HepG2 (cell line): ENCODE measurements around the gene PPM1G. TPM values are rescaled to one million over a fixed set of nuclear protein-coding genes. Genes with fewer than 3 reads are reported as not detected.
A peak's percentile ranks its signal among the peaks of the same experiment; 100 is the strongest.

Source experiments
- ARID2 ChIP-seq: sonication (generic); formaldehyde crosslinking; IDR thresholded peaks from 2 replicates; pipeline ENCODE4 v1.8.1; 2022; ENCODE audit warnings: mild to moderate bottlenecking, missing genetic modification reagents, borderline replicate concordance
- CREB1 ChIP-seq, 2 experiments: fragments of 450-650 bp in 1 of 2; IDR thresholded peaks; 2 replicates each; pipeline ENCODE4 v1.6.1; 2016 to 2017; ENCODE audit warnings: control low read depth in 1 of 2, mild to moderate bottlenecking in 1 of 2, missing compliant biosample characterization in 1 of 2, missing genetic modification characterization in 1 of 2
- DPF2 ChIP-seq: sonication (generic); formaldehyde crosslinking; IDR thresholded peaks from 2 replicates; pipeline ENCODE4 v1.4.0; 2020; ENCODE audit warnings: mild to moderate bottlenecking, low read depth, missing genetic modification reagents, borderline replicate concordance
- HNF4A ChIP-seq: sonication (generic); formaldehyde crosslinking; IDR thresholded peaks from 2 replicates; pipeline ENCODE4 v1.4.0; 2020; ENCODE audit warnings: missing genetic modification reagents
- KDM5B ChIP-seq: sonication (generic); formaldehyde crosslinking; IDR thresholded peaks from 2 replicates; pipeline ENCODE4 v1.4.0; 2020; ENCODE audit warnings: missing genetic modification reagents, mild to moderate bottlenecking, borderline replicate concordance
- NFIC ChIP-seq: IDR thresholded peaks from 2 replicates; pipeline ENCODE4 v1.6.1; 2012; ENCODE audit warnings: mild to moderate bottlenecking, low read length, inconsistent platforms
- NR1H2 ChIP-seq: sonication (generic); formaldehyde crosslinking; IDR thresholded peaks from 2 replicates; pipeline ENCODE4 v1.8.1; 2022; ENCODE audit warnings: low read depth, missing genetic modification reagents, borderline replicate concordance
- PCBP1 ChIP-seq: fragments of 200-400 bp; formaldehyde crosslinking; IDR thresholded peaks from 2 replicates; pipeline ENCODE4 v1.6.1; 2017; ENCODE audit warnings: mild to moderate bottlenecking, low read depth, low read length, borderline replicate concordance
- PITX1 ChIP-seq: sonication (generic); formaldehyde crosslinking; IDR thresholded peaks from 2 replicates; pipeline ENCODE4 v1.5.1; 2020; ENCODE audit warnings: mild to moderate bottlenecking, missing genetic modification reagents
- PTBP1 ChIP-seq: fragments of 200-400 bp; formaldehyde crosslinking; IDR thresholded peaks from 2 replicates; pipeline ENCODE4 v1.6.1; 2018; ENCODE audit warnings: low read length, low read depth; ENCODE audit not compliant: poor library complexity, severe bottlenecking
- SCMH1 ChIP-seq: sonication (generic); formaldehyde crosslinking; IDR thresholded peaks from 2 replicates; pipeline ENCODE4 v1.9.0; 2021; ENCODE audit warnings: missing genetic modification reagents, mild to moderate bottlenecking, borderline replicate concordance
- TEAD3 ChIP-seq: optimal IDR thresholded peaks from 2 replicates; pipeline ENCODE3; 2016; ENCODE audit warnings: borderline replicate concordance
- ZNF318 ChIP-seq: sonication (generic); formaldehyde crosslinking; IDR thresholded peaks from 2 replicates; pipeline ENCODE4 v1.4.0; 2020; ENCODE audit warnings: mild to moderate bottlenecking, missing genetic modification reagents
- polyA plus RNA-seq, 8 experiments: library from polyadenylated mRNA; depleted of rRNA in 3 of 8; stranded (reverse) in 7 of 8; unstranded in 1 of 8; fragments of >200 nt; fragmentation: Illumina TruSeq in 4 of 8; extraction: Trizol in 4 of 8; gene quantifications; 2 replicates each; pipeline versions ENCODE4 v1.2.1 to v1.2.3, GENCODE V29; 2011 to 2016; ENCODE audit warnings: low read depth in 4 of 8, missing spikeins in 1 of 8, mixed read lengths in 1 of 8; ENCODE audit not compliant: insufficient read depth in 1 of 8
- total RNA-seq, 5 experiments: library from RNA; depleted of rRNA; stranded (reverse); fragments of >200 nt; fragmentation: Illumina TruSeq; extraction: Trizol; gene quantifications; 2 replicates each; pipeline ENCODE4 v1.2.3, GENCODE V29; 2016; ENCODE audit warnings: low read depth in 1 of 5
- TF ChIP-seq, protein P1 (sequence below): fragments of 450-650 bp; IDR thresholded peaks from 2 replicates; pipeline ENCODE4 v1.6.1; 2017; ENCODE audit warnings: mild to moderate bottlenecking
- TF ChIP-seq, protein P2 (sequence below): sonication (generic); formaldehyde crosslinking; IDR thresholded peaks from 2 replicates; pipeline ENCODE4 v1.4.0; 2020; ENCODE audit warnings: mild to moderate bottlenecking, missing genetic modification reagents

The PPM1G gene
- total and polyA plus RNA-seq, 2 of the 13 experiments (the other 11 are each of a cell fraction or from before 2014, with no cell fraction given): 58.2 to 213 TPM

DNA sequence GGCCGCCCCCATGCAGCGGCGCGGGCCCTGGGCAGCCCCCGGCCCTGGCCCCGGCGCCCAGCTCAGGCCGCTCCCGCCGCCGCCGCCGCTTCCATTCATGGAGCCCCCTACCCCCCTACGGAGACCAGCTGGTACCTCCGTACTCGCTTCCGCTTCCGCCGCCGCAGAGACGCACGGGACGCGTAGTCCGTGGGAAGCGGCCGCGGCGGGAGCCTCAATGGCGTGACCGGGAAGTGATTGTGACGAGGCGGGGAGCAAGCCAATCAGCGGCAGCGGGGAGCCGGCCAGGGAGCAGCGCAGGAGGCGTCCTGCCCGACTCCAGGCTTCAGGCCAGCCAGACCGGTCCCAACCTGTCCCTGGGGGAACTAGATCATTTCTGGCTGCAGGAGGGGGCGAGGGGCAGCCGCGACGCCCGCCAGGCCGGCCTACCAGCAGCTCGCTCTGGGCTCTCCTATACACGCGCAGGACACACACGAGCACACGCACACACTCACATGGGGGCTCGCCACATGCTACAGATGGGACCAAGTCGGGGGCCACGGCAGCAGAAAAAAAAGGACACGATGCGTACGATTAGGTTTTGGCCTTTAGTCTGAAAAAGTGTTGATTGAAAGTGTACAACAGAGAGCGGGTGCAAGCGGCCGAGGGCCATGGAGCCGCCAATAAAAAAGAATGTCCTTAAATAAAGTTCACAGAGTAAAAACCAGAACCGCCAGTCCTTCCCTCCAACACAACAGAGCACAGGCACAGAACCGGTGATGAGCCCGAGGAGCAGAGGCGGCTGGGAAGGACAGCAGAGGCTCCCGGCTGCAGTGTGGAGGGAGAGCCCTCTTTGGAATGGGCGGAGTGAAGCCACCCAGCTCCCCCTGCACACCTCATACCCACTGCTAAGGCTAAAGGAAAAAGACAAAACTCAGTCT, 28.5 kb downstream of the PPM1G start, which contains the start of gene ZNF513 (continued):
- TF ChIP-seq CREB1 (IDR thresholded peaks at IDR 0.05) (peak; percentile 65), CREB1 (CRISPR knock-in tag; IDR thresholded peaks at IDR 0.05) (peak; percentile 89), TEAD3 (CRISPR knock-in tag) (peak; percentile 22), ZNF318 (CRISPR knock-in tag) (no peak), HNF4A (CRISPR knock-in tag) (no peak), PTBP1 (no peak), KDM5B (CRISPR knock-in tag) (0 out of 2 replicates have a peak, but pooled peaks have one; percentile 34), ARID2 (CRISPR knock-in tag) (no peak), NFIC (no peak), PITX1 (CRISPR knock-in tag) (no peak), PCBP1 (peak; percentile 66; the same call in 1 of the 2 replicates), SCMH1 (CRISPR knock-in tag) (no peak), NR1H2 (CRISPR knock-in tag) (no peak), DPF2 (CRISPR knock-in tag) (no peak)
- TF ChIP-seq, protein P1, sequence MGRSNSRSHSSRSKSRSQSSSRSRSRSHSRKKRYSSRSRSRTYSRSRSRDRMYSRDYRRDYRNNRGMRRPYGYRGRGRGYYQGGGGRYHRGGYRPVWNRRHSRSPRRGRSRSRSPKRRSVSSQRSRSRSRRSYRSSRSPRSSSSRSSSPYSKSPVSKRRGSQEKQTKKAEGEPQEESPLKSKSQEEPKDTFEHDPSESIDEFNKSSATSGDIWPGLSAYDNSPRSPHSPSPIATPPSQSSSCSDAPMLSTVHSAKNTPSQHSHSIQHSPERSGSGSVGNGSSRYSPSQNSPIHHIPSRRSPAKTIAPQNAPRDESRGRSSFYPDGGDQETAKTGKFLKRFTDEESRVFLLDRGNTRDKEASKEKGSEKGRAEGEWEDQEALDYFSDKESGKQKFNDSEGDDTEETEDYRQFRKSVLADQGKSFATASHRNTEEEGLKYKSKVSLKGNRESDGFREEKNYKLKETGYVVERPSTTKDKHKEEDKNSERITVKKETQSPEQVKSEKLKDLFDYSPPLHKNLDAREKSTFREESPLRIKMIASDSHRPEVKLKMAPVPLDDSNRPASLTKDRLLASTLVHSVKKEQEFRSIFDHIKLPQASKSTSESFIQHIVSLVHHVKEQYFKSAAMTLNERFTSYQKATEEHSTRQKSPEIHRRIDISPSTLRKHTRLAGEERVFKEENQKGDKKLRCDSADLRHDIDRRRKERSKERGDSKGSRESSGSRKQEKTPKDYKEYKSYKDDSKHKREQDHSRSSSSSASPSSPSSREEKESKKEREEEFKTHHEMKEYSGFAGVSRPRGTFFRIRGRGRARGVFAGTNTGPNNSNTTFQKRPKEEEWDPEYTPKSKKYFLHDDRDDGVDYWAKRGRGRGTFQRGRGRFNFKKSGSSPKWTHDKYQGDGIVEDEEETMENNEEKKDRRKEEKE: no peak
- TF ChIP-seq, protein P2, sequence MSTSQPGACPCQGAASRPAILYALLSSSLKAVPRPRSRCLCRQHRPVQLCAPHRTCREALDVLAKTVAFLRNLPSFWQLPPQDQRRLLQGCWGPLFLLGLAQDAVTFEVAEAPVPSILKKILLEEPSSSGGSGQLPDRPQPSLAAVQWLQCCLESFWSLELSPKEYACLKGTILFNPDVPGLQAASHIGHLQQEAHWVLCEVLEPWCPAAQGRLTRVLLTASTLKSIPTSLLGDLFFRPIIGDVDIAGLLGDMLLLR: 0 out of 2 replicates have a peak, but pooled peaks have one; percentile 55
